Ecto neural progenitor cell (in vitro differentiated cells): ENCODE data around the gene NRP1.

ENCODE experiments used
- DNase-seq: peaks from one replicate; pipeline ENCODE4 v3.0.0-alpha.2; 2018; ENCODE audit warnings: low spot score

NRP1 gene

GRCh38 chr10:33212061-33212748 lies 122.3 kb downstream of the NRP1 start:
- DNase-seq = no peak

- no peak for DNase-seq
Measured at GRCh38 chr10:33211106-33211878, 123.2 kb downstream of the NRP1 start.

GRCh38 chr10:33209802-33210201 lies 124.7 kb downstream of the NRP1 start:
- DNase-seq = no peak

GRCh38 chr10:33208166-33208565 lies 126.3 kb downstream of the NRP1 start:
- DNase-seq = no peak

- no peak for DNase-seq
Measured at GRCh38 chr10:33204031-33204430, 130.4 kb downstream of the NRP1 start.

- DNase-seq = no peak
Measured at GRCh38 chr10:33201971-33202370, 132.5 kb downstream of the NRP1 start.

- no peak for DNase-seq
Measured at GRCh38 chr10:33201056-33201780, 133.2 kb downstream of the NRP1 start.

- DNase-seq = no peak
Measured at GRCh38 chr10:33199731-33200232, 134.7 kb downstream of the NRP1 start.

GRCh38 chr10:33198610-33199009 lies 135.9 kb downstream of the NRP1 start:
- DNase-seq = no peak

GRCh38 chr10:33196710-33197491 lies 137.6 kb downstream of the NRP1 start:
- no peak for DNase-seq

- no peak for DNase-seq
Measured at GRCh38 chr10:33196377-33196706, 138.1 kb downstream of the NRP1 start.

GRCh38 chr10:33195608-33196376 lies 138.7 kb downstream of the NRP1 start:
- no peak for DNase-seq

- DNase-seq = no peak
Measured at GRCh38 chr10:33193701-33194521, 140.6 kb downstream of the NRP1 start.

GRCh38 chr10:33193057-33193700 lies 141.3 kb downstream of the NRP1 start:
- peak; percentile 75 for DNase-seq

- DNase-seq = no peak
Measured at GRCh38 chr10:33192190-33192589, 142.3 kb downstream of the NRP1 start.

GRCh38 chr10:33190406-33190805 lies 144.1 kb downstream of the NRP1 start:
- DNase-seq = no peak

GRCh38 chr10:33189808-33190207 lies 144.7 kb downstream of the NRP1 start:
- no peak for DNase-seq

- DNase-seq = no peak
Measured at GRCh38 chr10:33189363-33189762, 145.1 kb downstream of the NRP1 start.

- no peak for DNase-seq
Measured at GRCh38 chr10:33187427-33187999, 147.0 kb downstream of the NRP1 start.

GRCh38 chr10:33186150-33186549 lies 148.3 kb downstream of the NRP1 start:
- no peak for DNase-seq
